ENCODE results near the gene PNPLA7. TPM values are rescaled to one million over a fixed set of nuclear protein-coding genes. Genes with fewer than 3 reads are reported as not detected.

The PNPLA7 gene
- total RNA-seq, 4 donors from 2014 or later = 24.1 to 44.3 (median 28.2) TPM

DNA sequence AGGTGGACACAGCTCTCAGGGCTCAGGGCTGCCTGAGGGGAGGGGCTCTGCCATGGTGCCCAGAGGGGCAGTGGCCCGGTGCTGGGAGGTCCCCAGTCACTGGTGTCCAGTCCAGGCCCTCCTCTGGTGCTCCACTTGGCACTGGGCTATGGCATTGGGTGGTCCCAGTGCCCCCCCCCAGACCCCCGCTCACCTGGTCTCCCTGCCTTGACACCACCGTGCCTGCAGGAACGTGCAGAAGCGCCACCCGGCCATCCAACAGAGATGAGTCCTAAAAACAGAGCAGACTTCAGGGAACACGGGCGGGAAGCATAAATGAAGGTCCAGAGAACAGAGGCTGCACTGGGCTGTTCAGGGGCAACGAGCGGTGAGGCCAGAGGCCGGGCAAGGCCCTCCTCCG, 48.7 kb downstream of the PNPLA7 start:
- TF ChIP-seq, protein P1, sequence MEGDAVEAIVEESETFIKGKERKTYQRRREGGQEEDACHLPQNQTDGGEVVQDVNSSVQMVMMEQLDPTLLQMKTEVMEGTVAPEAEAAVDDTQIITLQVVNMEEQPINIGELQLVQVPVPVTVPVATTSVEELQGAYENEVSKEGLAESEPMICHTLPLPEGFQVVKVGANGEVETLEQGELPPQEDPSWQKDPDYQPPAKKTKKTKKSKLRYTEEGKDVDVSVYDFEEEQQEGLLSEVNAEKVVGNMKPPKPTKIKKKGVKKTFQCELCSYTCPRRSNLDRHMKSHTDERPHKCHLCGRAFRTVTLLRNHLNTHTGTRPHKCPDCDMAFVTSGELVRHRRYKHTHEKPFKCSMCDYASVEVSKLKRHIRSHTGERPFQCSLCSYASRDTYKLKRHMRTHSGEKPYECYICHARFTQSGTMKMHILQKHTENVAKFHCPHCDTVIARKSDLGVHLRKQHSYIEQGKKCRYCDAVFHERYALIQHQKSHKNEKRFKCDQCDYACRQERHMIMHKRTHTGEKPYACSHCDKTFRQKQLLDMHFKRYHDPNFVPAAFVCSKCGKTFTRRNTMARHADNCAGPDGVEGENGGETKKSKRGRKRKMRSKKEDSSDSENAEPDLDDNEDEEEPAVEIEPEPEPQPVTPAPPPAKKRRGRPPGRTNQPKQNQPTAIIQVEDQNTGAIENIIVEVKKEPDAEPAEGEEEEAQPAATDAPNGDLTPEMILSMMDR (IDR thresholded peaks at IDR 0.05) = no peak
- TF ChIP-seq POLR2A (IDR thresholded peaks at IDR 0.05) = no peak
- 88 to 94% methylated on average over 11 of the region's 12 CpGs for WGBS, 2 donors
- no peak for DNase-seq (ENCODE audit: low spot score in 2 of 2)
- no peak overlapping the region for H3K4me3 ChIP-seq (ENCODE audit: low read depth, poor library complexity, severe bottlenecking)
- intact Hi-C loops (cut with DNase I; ENCODE audit: low total_unique reads) = no loop called here

DNA sequence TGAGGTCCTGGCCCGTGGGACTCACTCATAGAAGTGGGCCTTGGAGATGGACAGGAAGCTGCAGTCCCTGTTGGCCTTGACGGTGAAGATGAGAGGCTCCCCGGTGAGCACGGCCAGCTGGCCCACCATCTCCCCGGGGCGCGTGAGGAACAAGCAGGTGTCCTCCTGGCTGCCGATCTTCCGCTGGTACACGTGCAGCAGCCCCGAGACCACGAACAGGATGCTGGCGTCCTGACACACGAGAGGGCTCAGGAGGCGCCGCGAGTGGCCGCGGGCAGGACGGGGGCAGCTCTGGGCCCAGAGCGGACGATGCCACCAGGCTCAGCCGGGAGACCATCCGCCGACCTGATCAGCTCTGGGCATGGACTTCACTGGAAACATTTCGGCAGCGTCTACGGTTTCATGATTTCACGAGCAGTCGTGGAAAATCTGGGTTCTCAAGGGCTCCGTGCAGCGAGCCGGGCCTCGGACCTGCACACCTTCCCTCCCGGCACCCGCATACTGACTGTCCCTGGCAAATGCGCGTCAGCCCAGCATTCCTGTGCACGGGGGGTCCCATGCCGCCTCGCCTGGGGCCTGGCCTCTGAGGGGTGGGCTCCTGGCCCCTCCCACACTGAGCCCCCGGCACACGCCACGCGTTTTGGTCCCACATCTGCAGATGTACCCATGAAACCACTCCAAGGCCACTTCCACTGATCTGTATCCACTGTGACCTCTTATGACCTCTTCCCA, 49.4 kb downstream of the PNPLA7 start:
- TF ChIP-seq POLR2A (IDR thresholded peaks at IDR 0.05) = no peak
- TF ChIP-seq, protein P1 (IDR thresholded peaks at IDR 0.05) = no peak
- no peak overlapping the region for H3K4me3 ChIP-seq (ENCODE audit: low read depth, poor library complexity, severe bottlenecking)
- intact Hi-C loops (cut with DNase I; ENCODE audit: low total_unique reads) = no loop called here
- 95 to 96% methylated on average over 22 to 40 of the region's 45 CpGs for WGBS, 2 donors
- DNase-seq (ENCODE audit: low spot score in 2 of 2) = no peak

DNA sequence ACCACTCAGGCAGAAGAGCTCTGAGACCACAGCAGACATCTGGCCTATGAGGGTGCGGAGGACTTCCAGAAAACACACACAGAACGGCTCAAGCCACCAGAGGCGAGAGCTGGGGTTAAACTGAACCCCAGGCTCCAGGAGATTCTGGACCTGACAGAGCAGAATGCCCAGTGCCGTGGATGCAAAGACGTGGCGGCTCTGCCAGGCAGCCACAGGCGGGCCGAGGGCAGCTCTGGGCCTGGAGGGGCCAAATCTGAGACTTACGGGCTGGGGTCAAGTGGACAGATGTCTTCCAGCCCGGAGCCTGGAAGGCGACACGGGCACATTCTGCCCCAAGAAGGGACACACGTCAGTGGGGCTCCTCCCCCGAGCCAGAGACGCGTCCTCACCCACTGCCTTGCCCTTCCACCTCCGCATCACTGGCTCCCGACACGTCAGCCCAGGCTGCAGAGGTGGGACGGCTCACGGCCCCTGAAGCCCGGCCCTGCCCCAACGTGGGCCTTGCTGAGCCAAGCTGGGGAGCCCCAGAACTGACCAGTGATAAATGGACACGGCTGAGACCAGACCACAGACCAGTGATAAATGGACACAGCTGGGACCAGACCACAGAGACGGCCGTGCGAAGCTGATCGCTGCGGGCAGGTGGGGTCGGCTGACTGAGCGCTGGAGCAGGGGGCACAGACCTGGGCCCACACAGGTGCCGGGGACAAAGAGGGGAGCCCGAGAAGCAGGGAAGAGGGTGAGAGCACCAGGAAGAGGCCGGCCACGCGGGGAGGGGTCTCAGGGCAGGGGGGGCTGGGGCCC, 50.1 kb downstream of the PNPLA7 start:
- intact Hi-C loops (cut with DNase I; ENCODE audit: low total_unique reads) = no loop called here
- no peak for TF ChIP-seq POLR2A (IDR thresholded peaks at IDR 0.05)
- TF ChIP-seq, protein P1 (IDR thresholded peaks at IDR 0.05) = no peak
- WGBS, 2 donors = 92 to 94% methylated on average over 33 of the region's 36 CpGs
- H3K4me3 ChIP-seq (ENCODE audit: low read depth, poor library complexity, severe bottlenecking) = no peak overlapping the region
- no peak for DNase-seq (ENCODE audit: low spot score in 2 of 2)

DNA sequence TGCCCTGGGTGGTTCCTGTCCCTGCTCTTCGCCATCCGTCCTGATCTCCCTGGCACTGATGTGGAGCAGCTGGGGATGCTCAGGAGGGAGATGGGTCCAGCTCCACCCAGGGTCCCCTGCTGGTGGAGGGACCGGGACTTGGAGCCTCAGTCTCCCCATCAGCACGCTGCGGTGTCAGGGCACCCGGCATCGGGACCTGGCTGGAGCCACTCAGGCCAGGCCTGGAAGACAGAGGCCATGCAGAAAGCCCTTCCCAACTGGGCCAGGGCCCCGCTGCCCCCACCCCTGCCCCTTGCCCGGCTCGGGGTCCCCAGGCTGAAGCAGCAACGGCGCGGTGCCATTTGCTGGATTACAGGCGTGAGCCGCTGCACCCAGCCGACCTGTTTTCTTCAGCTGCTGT, 50.8 kb downstream of the PNPLA7 start:
- TF ChIP-seq, protein P1 (IDR thresholded peaks at IDR 0.05) = no peak
- no peak for TF ChIP-seq POLR2A (IDR thresholded peaks at IDR 0.05)
- intact Hi-C loops (cut with DNase I; ENCODE audit: low total_unique reads) = no loop called here
- DNase-seq (ENCODE audit: low spot score in 2 of 2) = no peak
- H3K4me3 ChIP-seq (ENCODE audit: low read depth, poor library complexity, severe bottlenecking) = no peak overlapping the region
- 94 to 100% methylated on average over 8 to 13 of the region's 16 CpGs for WGBS, 2 donors

DNA sequence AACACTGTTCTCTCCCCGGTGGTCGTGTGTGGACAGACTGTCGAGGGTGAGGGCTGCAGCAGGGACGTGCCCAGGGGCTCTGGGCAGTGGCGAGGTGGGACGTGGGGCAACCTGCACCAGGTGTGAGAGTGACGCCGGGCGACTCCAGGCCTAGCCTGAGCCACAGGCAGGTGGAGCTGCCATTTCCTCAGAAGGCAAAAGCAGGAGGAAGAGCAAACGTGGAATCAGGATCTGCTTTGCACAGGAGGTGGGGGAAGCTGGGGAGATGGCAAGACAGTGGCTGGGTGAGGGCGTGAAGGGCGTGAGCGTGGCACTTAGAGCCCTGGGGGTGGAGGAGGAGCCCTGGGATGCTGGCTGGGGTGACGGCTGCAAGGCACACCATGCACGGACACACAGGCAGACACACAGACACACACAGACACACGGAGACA, 51.5 kb downstream of the PNPLA7 start:
- intact Hi-C loops (cut with DNase I; ENCODE audit: low total_unique reads) = no loop called here
- DNase-seq (ENCODE audit: low spot score in 2 of 2) = no peak
- H3K4me3 ChIP-seq (ENCODE audit: low read depth, poor library complexity, severe bottlenecking) = no peak overlapping the region
- 78% methylated on average over 16 of the region's 16 CpGs for WGBS, 2 donors
- TF ChIP-seq, protein P1 (IDR thresholded peaks at IDR 0.05) = no peak
- no peak for TF ChIP-seq POLR2A (IDR thresholded peaks at IDR 0.05)

Data from lower leg skin (tissue), 4 donors.